Chondrocyte (in vitro differentiated cells): Measurements from ENCODE around the gene GRIK4. TPM values are rescaled to one million over a fixed set of nuclear protein-coding genes. Genes with fewer than 3 reads are reported as not detected.

Experiments
- DNase-seq: peaks from one replicate; pipeline ENCODE4 v3.0.0; 2021; ENCODE audit warnings: mixed read lengths, low spot score
- H3K27ac Mint-ChIP-seq: one replicate; pipeline ENCODE4 v1.8.0; 2021; ENCODE audit warnings: mild to moderate bottlenecking, moderate library complexity, mixed read lengths; ENCODE audit not compliant: unreplicated experiment
- H3K27me3 Mint-ChIP-seq: 2 replicates; pipeline ENCODE4 v1.8.0; 2021; ENCODE audit warnings: low read depth, mixed read lengths
- H3K36me3 Mint-ChIP-seq: 2 replicates; pipeline ENCODE4 v1.8.0; 2021; ENCODE audit warnings: low read depth, mixed read lengths
- H3K4me1 Mint-ChIP-seq: 2 replicates; pipeline ENCODE4 v1.8.0; 2021; ENCODE audit warnings: low read depth, mild to moderate bottlenecking, mixed read lengths
- H3K4me3 Mint-ChIP-seq: one replicate; pipeline ENCODE4 v1.8.0; 2021; ENCODE audit warnings: mild to moderate bottlenecking, moderate library complexity, mixed read lengths; ENCODE audit not compliant: unreplicated experiment
- H3K9me3 Mint-ChIP-seq: 2 replicates; pipeline ENCODE4 v1.8.0; 2021; ENCODE audit warnings: low read depth, mixed read lengths
- total RNA-seq: library from RNA; stranded (reverse); gene quantifications from 3 replicates; pipeline ENCODE4 v1.2.1, GENCODE V29; 2021
- TF ChIP-seq, protein P1 (sequence below): fragments of 200-600 bp; sonication (generic); IDR thresholded peaks from 2 replicates; pipeline ENCODE4 v1.5.0; 2021; ENCODE audit warnings: antibody characterized with exemption, mild to moderate bottlenecking, moderate library complexity

Gene GRIK4
- total RNA-seq, 1 donor from 2014 or later: 0.37 TPM

DNA sequence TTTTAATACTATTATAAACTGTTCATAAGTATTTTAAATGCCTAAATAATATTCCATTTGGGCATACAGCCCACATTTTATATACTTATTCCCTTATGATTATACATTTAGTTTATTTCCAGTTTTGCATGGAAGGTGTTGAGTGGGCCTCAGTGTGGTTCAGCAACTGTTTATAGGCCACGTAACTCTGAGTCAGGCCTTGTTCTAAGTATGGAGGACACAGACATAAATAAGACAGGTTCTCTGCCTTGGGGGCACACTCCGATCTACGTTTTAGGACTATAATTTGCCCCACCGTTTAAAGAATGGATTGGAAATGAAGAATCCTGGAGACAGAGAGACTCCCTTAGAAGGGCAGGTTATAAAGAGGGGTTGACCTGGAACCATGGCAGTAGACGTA lies 300.2 kb downstream of the GRIK4 start:
- TF ChIP-seq, protein P1, sequence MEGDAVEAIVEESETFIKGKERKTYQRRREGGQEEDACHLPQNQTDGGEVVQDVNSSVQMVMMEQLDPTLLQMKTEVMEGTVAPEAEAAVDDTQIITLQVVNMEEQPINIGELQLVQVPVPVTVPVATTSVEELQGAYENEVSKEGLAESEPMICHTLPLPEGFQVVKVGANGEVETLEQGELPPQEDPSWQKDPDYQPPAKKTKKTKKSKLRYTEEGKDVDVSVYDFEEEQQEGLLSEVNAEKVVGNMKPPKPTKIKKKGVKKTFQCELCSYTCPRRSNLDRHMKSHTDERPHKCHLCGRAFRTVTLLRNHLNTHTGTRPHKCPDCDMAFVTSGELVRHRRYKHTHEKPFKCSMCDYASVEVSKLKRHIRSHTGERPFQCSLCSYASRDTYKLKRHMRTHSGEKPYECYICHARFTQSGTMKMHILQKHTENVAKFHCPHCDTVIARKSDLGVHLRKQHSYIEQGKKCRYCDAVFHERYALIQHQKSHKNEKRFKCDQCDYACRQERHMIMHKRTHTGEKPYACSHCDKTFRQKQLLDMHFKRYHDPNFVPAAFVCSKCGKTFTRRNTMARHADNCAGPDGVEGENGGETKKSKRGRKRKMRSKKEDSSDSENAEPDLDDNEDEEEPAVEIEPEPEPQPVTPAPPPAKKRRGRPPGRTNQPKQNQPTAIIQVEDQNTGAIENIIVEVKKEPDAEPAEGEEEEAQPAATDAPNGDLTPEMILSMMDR: no peak
- Mint-ChIP-seq H3K27me3 (peaks cover 2% of the 10 kb centered on the region), H3K4me1 (peaks cover 8% of the 10 kb centered on the region), H3K36me3 (no peaks in the 10 kb centered on the region), H3K27ac (no peak overlapping the region), H3K4me3 (no peak overlapping the region), H3K9me3 (no peaks in the 10 kb centered on the region)
- peak; percentile 0 for DNase-seq

DNA sequence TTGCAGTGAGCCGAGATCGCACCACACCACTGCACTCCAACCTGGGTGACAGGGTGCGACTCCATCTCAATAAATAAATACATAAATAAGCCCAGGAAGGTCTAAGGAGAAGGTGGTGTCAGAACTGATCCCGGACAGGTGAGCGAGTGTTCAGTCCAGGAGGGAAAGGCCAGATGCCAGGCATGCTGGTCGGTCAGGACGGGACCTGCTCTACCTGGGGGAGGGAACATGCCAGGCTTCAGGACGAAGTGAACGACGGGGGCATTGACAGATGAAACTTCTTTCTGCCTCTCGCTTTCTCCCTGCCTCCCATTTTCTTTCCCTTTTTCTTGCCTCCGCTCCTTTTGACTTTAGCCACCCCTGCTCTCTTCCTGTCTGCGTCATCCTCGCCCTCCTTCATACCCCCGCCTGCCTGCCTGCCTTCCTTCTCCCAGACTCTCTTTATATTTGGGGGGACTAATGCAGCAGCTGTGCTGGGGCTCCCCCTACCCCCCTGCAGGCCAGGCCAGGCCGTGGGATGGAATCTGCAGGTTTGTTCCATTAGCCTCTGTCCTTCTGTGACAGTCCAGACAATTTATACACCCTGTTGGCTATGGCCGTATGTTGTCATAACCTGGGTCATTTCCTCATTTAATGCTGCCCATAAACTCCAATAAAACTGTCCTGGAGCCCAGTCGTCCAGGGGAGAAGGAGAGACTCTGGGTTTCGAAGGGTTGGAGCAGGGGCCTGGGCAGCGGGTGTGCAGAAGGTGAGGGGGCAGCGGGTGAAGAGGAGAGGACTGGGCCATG lies 303.2 kb downstream of the GRIK4 start:
- DNase-seq: peak; percentile 71
- peaks cover 22% of the 10 kb centered on the region for H3K27me3 Mint-ChIP-seq
- H3K36me3 Mint-ChIP-seq: no peaks in the 10 kb centered on the region
- H3K4me1 Mint-ChIP-seq: peaks cover 8% of the 10 kb centered on the region
- no peak overlapping the region for H3K27ac Mint-ChIP-seq
- H3K9me3 Mint-ChIP-seq: no peaks in the 10 kb centered on the region
- no peak overlapping the region for H3K4me3 Mint-ChIP-seq
- TF ChIP-seq, protein P1: no peak

DNA sequence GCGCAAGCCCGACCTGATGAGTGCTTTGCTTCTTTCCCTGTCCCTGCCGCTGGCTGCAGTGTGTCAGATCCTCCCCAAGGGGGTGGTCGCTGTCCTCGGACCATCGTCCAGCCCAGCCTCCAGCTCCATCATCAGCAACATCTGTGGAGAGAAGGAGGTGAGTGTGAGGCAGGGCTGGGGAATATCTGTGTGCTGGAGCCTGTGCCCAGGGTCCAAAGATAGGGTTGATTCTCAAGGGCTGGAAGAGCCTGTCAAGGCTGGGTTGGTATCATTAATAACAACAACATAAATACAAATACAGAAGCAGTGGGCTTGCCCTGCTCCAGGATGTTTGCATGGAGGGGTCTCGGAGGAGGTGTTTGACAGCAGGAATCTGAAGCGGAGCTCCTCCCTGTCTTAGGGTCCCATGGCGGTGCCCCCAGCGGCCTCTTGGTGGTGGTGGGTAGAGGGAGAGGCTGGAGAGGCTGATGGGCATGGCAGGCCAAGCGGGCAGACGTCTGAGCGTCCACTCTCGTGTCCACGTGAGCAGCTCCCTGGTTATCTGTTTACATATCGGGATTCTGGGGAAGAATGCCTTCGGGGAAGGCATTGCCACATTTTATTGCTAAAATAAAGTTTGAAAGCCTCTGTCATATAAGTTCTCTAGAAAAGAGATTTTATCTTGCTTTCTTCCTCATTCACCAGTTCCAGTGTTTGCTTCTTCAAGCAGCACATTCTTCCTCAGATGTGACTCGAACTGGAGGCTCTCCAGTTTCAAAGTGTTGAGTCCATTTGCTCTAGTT lies 304.0 kb downstream of the GRIK4 start:
- Mint-ChIP-seq H3K4me3 (no peak overlapping the region), H3K36me3 (no peaks in the 10 kb centered on the region), H3K4me1 (peaks cover 8% of the 10 kb centered on the region), H3K27me3 (peaks cover 27% of the 10 kb centered on the region), H3K27ac (no peak overlapping the region), H3K9me3 (no peaks in the 10 kb centered on the region)
- DNase-seq: peak; percentile 87
- TF ChIP-seq, protein P1: no peak

DNA sequence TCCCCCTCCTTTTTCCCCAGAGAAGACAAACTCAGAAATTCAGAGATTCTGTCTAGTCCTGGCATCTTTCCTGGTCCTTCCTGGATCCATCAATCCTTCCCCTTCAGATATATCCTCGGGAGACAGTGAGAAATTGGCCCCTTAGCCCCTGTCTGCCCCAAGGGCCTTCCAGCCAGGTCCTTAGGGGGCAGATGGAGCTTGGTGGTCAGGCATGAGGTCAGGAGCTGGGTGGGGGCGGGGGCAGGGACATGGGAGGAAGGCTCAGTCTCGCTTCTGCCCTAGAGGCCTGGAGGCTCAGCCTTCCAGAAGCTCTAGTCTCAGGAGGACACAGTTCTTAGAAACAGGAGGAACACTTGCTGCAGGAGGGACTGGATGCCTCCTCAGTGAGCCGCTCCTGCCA lies 304.6 kb downstream of the GRIK4 start:
- no peak overlapping the region for H3K27ac Mint-ChIP-seq
- TF ChIP-seq, protein P1: no peak
- no peaks in the 10 kb centered on the region for H3K36me3 Mint-ChIP-seq
- H3K4me3 Mint-ChIP-seq: no peak overlapping the region
- no peak for DNase-seq
- peaks cover 8% of the 10 kb centered on the region for H3K4me1 Mint-ChIP-seq
- no peaks in the 10 kb centered on the region for H3K9me3 Mint-ChIP-seq
- peaks cover 33% of the 10 kb centered on the region for H3K27me3 Mint-ChIP-seq

DNA sequence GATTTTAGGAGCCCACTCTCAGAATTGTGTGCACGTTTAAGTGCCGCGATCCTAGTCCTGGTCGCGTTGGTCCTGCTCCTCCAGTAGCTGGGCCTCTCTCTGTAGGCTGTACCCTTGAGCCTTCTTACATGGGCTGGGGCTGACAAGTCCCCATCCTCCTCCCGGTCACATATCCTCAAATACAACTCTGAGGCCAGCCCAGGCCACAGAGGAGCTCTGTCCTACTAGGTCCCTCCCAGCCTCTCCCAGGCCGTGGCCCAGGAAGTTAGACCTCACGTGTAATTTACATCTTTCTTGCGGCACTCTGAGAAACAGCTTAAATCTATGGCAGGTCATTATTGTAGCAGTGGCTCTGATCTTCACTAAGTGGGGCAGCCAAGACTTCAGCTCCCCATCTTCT lies 305.2 kb downstream of the GRIK4 start:
- H3K27ac Mint-ChIP-seq: no peak overlapping the region

More for the DNA sequence above, 305.2 kb downstream of the GRIK4 start:
- DNase-seq: peak; percentile 54
- no peak overlapping the region for H3K4me3 Mint-ChIP-seq
- TF ChIP-seq, protein P1: no peak
- H3K36me3 Mint-ChIP-seq: no peaks in the 10 kb centered on the region
- no peaks in the 10 kb centered on the region for H3K9me3 Mint-ChIP-seq
- peaks cover 36% of the 10 kb centered on the region for H3K27me3 Mint-ChIP-seq
- H3K4me1 Mint-ChIP-seq: peaks cover 8% of the 10 kb centered on the region
